Endothelial cell of umbilical vein (primary cell): ENCODE measurements around the gene PALB2. TPM values are rescaled to one million over a fixed set of nuclear protein-coding genes. Genes with fewer than 3 reads are reported as not detected.

ENCODE experiments used
- BruUV-seq: library from RNA; stranded (reverse); fragments of 400-500 nt; replicated peaks from 2 replicates; lab custom pipeline; 2021; lab: Mats Ljungman, UMichigan
- CTCF ChIA-PET: fragments of 300-600, 350-600 bp; sonication (Branson Sonifier 250); formaldehyde crosslinking; loops from one replicate; lab custom pipeline; 2021; ENCODE audit warnings: antibody characterized with exemption, inconsistent platforms; lab: Charles Lee
- POLR2A ChIA-PET: fragments of 300-600, 350-600 bp; sonication (Branson Sonifier 250); formaldehyde crosslinking; loops from one replicate; lab custom pipeline; 2021; ENCODE audit warnings: antibody characterized with exemption, inconsistent platforms; lab: Charles Lee
- DNase-seq: peaks from one replicate; pipeline ENCODE4 v3.0.0-alpha.2; 2011; ENCODE audit warnings: low read depth, low spot score
- FAIRE-seq: peaks from 2 replicates; lab custom pipeline; 2011; peaks lifted over from hg19 to GRCh38; lab: Jason Lieb, UNC
- H2AFZ ChIP-seq: 2 replicates; pipeline ENCODE4 v1.6.0; 2012; ENCODE audit warnings: low read depth, low read length, control low read depth, inconsistent platforms
- H3K27ac ChIP-seq: 2 replicates; pipeline ENCODE4 v1.5.1; 2011; ENCODE audit warnings: low read depth, mild to moderate bottlenecking, control low read depth, low read length, moderate library complexity; ENCODE audit not compliant: insufficient read depth
- H3K27me3 ChIP-seq, 2 experiments: 2 replicates each; pipeline versions ENCODE4 v1.6.0 to v1.6.1; 2011; ENCODE audit warnings: low read length in 2 of 2, mixed read lengths in 1 of 2; ENCODE audit not compliant: control insufficient read depth in 2 of 2, insufficient read depth in 2 of 2
- H3K36me3 ChIP-seq, 2 experiments: 2 replicates in 1 of 2; 3 replicates in 1 of 2; pipeline ENCODE4 v1.5.1; 2011; ENCODE audit warnings: low read length in 2 of 2, mild to moderate bottlenecking in 1 of 2, moderate library complexity in 1 of 2; ENCODE audit not compliant: control insufficient read depth in 2 of 2, insufficient read depth in 2 of 2; ENCODE audit errors: extremely low read depth in 1 of 2
- H3K4me1 ChIP-seq: 3 replicates; pipeline ENCODE4 v1.5.1; 2011; ENCODE audit warnings: mild to moderate bottlenecking, low read length; ENCODE audit not compliant: control insufficient read depth, insufficient read depth; ENCODE audit errors: extremely low read depth
- H3K4me2 ChIP-seq: 2 replicates; pipeline ENCODE4 v1.6.1; 2011; ENCODE audit warnings: low read length, control low read depth, mixed read lengths; ENCODE audit not compliant: insufficient read depth
- H3K4me3 ChIP-seq, 3 experiments: fragments of 200-600 bp in 1 of 3; sonication (generic), shearing (Covaris generic) in 1 of 3; replicated peaks in 1 of 3; 2 replicates each; pipeline ENCODE4 v1.5.1; 2011 to 2016; ENCODE audit warnings: control low read depth in 3 of 3, low read length in 3 of 3, mild to moderate bottlenecking in 2 of 3, inconsistent platforms in 1 of 3, low read depth in 1 of 3, moderate library complexity in 1 of 3; ENCODE audit not compliant: insufficient read depth in 1 of 3
- H3K79me2 ChIP-seq: 2 replicates; pipeline ENCODE4 v1.6.0; 2012; ENCODE audit warnings: low read length, inconsistent platforms; ENCODE audit not compliant: control insufficient read depth, insufficient read depth
- H3K9ac ChIP-seq: replicated peaks from 2 replicates; pipeline ENCODE3; 2011; ENCODE audit warnings: low read length, control low read depth; ENCODE audit not compliant: insufficient read depth; ENCODE audit errors: extremely low read depth
- H3K9me1 ChIP-seq: replicated peaks from 3 replicates; pipeline ENCODE4 v1.6.0; 2011; ENCODE audit warnings: mild to moderate bottlenecking, low read length; ENCODE audit not compliant: control insufficient read depth, insufficient read depth; ENCODE audit errors: extremely low read depth
- H3K9me3 ChIP-seq: replicated peaks from 2 replicates; pipeline ENCODE4 v1.5.1; 2012; ENCODE audit warnings: low read length, inconsistent platforms; ENCODE audit not compliant: control insufficient read depth, insufficient read depth
- H4K20me1 ChIP-seq: replicated peaks from 2 replicates; pipeline ENCODE3; 2011; ENCODE audit warnings: mild to moderate bottlenecking, low read length; ENCODE audit not compliant: control insufficient read depth, insufficient read depth; ENCODE audit errors: extremely low read depth
- EZH2 ChIP-seq: IDR thresholded peaks from 2 replicates; pipeline ENCODE4 v1.6.1; 2012; ENCODE audit warnings: borderline replicate concordance, low read depth, mild to moderate bottlenecking, moderate library complexity, low read length, inconsistent platforms; ENCODE audit not compliant: severe bottlenecking
- FOS ChIP-seq: IDR thresholded peaks from 2 replicates; pipeline ENCODE4 v1.6.1; 2011; ENCODE audit warnings: mild to moderate bottlenecking, low read length, moderate library complexity, borderline replicate concordance; ENCODE audit not compliant: insufficient read depth
- GATA2 ChIP-seq: IDR thresholded peaks from 2 replicates; pipeline ENCODE4 v1.7.0; 2011; ENCODE audit warnings: low read depth, mild to moderate bottlenecking, moderate library complexity, mixed read lengths, low read length; ENCODE audit not compliant: insufficient read length, insufficient read depth
- JUN ChIP-seq: IDR thresholded peaks from 2 replicates; pipeline ENCODE4 v1.6.1; 2011; ENCODE audit warnings: borderline replicate concordance, low read depth; ENCODE audit not compliant: insufficient read length, insufficient read depth
- MYC ChIP-seq: IDR thresholded peaks from one replicate; pipeline ENCODE4 v1.6.1; 2011; ENCODE audit warnings: mild to moderate bottlenecking, low read depth, low read length
- POLR2A ChIP-seq: IDR thresholded peaks from 2 replicates; pipeline ENCODE4 v1.6.1; 2012; ENCODE audit warnings: low read depth, mild to moderate bottlenecking, control low read depth, low read length
- POLR2AphosphoS5 ChIP-seq: IDR thresholded peaks from 2 replicates; pipeline ENCODE4 v1.6.1; 2012; ENCODE audit warnings: low read depth, mild to moderate bottlenecking, control low read depth, low read length, moderate library complexity; ENCODE audit not compliant: insufficient read depth
- dilution Hi-C: fragments of 300-500 bp; cut with MboI; formaldehyde crosslinking; loops from one replicate; pipeline ENCODE4 v1.15.0; 2019; ENCODE audit warnings: low sequenced_read_pairs; ENCODE audit not compliant: extremely low pct_ligation_motif_present
- intact Hi-C: fragments of 100-400 bp; cut with micrococcal nuclease; formaldehyde crosslinking; loops from one replicate; pipeline ENCODE4 v1.10.0; 2022
- polyA plus RNA-seq, 4 experiments: library from polyadenylated mRNA; depleted of rRNA in 3 of 4; stranded (reverse) in 3 of 4; unstranded in 1 of 4; fragments of >200 nt; gene quantifications; 2 replicates each; pipeline versions ENCODE4 v1.2.1 to v1.2.3, GENCODE V29; 2011 to 2012; ENCODE audit warnings: missing spikeins in 1 of 4
- total RNA-seq: library from RNA; stranded (reverse); gene quantifications from 2 replicates; pipeline ENCODE4 v1.2.3, GENCODE V29; 2021
- TF ChIP-seq, protein P1 (sequence below), 2 donors: IDR thresholded peaks; 1 replicate in 1 of 2; 2 replicates in 1 of 2; pipeline ENCODE4 v1.5.1; 2011; ENCODE audit warnings: low read length in 2 of 2, mild to moderate bottlenecking in 2 of 2, moderate library complexity in 2 of 2, control low read depth in 1 of 2, inconsistent platforms in 1 of 2, low read depth in 1 of 2; ENCODE audit not compliant: insufficient read depth in 1 of 2; ENCODE audit errors: extremely low read depth in 1 of 2
- TF ChIP-seq, protein P2 (sequence below): IDR thresholded peaks from 2 replicates; pipeline ENCODE4 v1.6.1; 2011; ENCODE audit not compliant: insufficient read depth, insufficient read length

Gene PALB2
- total and polyA plus RNA-seq, 2 donors (not counting 3 experiments of a cell fraction or from before 2014, with no cell fraction given) = 5.1 to 15.6 TPM

DNA sequence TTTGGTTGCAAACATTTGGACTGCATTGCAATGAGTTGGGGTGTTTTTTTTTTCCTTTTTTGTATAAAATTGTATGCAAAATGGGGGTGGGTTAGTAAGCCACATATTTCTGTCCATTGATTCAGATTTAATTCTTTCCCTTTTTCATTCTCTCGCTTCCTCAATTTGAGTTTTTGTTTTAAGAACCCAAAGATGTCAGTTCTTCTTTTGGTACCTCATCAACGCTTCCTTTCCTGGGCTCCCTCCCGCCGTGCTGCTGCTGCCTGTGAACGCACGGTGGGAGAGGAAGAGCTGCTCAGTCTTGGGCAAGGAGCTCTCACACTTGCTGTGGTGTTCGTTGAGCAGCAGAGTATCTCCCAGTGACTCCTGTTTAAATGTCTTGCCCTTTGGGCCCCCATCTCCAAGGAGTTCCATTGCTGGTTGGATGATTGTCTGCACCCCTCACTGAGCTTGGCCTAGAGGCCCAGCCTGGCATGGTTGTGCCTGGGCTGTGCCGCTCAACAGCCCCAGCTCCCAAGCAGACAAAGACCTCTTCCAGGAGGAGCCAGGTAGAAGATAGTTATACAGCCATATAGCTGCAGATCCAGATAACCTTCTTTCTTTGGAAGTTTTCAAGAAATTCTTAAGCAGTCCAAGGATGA is 70.0 kb downstream of the PALB2 start:
- ChIA-PET CTCF (interaction anchor here (0.7 kb wide), 1 partner anchor 29 kb away, joined by 4 read pairs; no protein-coding TSS in a partner anchor), POLR2A (no interaction called here)
- Histone ChIP-seq H3K9me3 (no peaks in the 10 kb centered on the region), H3K9ac (no peak overlapping the region), H3K27me3 (no peaks in the 10 kb centered on the region), H3K27ac (no peak overlapping the region), H3K4me1 (no peaks in the 10 kb centered on the region), H3K79me2 (no peaks in the 10 kb centered on the region), H4K20me1 (no peaks in the 10 kb centered on the region), H3K36me3 (peaks cover 2 to 42% of the 10 kb centered on the region in 2 experiments), H3K4me2 (no peak overlapping the region), H2AFZ (no peak overlapping the region), H3K4me3 (no peak overlapping the region), H3K9me1 (no peaks in the 10 kb centered on the region)
- DNase-seq = no peak
- dilution Hi-C loops (no loop called here), intact Hi-C loops (no loop called here)
- TF ChIP-seq POLR2AphosphoS5 (no peak), MYC (no peak), EZH2 (no peak), POLR2A (no peak), JUN (no peak), GATA2 (no peak), FOS (no peak)
- TF ChIP-seq, protein P1, sequence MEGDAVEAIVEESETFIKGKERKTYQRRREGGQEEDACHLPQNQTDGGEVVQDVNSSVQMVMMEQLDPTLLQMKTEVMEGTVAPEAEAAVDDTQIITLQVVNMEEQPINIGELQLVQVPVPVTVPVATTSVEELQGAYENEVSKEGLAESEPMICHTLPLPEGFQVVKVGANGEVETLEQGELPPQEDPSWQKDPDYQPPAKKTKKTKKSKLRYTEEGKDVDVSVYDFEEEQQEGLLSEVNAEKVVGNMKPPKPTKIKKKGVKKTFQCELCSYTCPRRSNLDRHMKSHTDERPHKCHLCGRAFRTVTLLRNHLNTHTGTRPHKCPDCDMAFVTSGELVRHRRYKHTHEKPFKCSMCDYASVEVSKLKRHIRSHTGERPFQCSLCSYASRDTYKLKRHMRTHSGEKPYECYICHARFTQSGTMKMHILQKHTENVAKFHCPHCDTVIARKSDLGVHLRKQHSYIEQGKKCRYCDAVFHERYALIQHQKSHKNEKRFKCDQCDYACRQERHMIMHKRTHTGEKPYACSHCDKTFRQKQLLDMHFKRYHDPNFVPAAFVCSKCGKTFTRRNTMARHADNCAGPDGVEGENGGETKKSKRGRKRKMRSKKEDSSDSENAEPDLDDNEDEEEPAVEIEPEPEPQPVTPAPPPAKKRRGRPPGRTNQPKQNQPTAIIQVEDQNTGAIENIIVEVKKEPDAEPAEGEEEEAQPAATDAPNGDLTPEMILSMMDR (IDR thresholded peaks at IDR 0.05; ENCODE audit: extremely low read depth in 1 of 2, insufficient read depth in 1 of 2, low read depth in 1 of 2, low read length in 2 of 2) = no peak
- TF ChIP-seq, protein P2, sequence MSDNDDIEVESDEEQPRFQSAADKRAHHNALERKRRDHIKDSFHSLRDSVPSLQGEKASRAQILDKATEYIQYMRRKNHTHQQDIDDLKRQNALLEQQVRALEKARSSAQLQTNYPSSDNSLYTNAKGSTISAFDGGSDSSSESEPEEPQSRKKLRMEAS = no peak
- FAIRE-seq = no peak
- no TSS peak for BruUV-seq
